Endothelial cell of umbilical vein (primary cell): ENCODE data around the gene OPTC. TPM values are rescaled to one million over a fixed set of nuclear protein-coding genes. Genes with fewer than 3 reads are reported as not detected.

Experiments
- BruUV-seq: library from RNA; stranded (reverse); fragments of 400-500 nt; replicated peaks from 2 replicates; lab custom pipeline; 2021; lab: Mats Ljungman, UMichigan
- CTCF ChIA-PET: fragments of 300-600, 350-600 bp; sonication (Branson Sonifier 250); formaldehyde crosslinking; loops from one replicate; lab custom pipeline; 2021; ENCODE audit warnings: antibody characterized with exemption, inconsistent platforms; lab: Charles Lee
- POLR2A ChIA-PET: fragments of 300-600, 350-600 bp; sonication (Branson Sonifier 250); formaldehyde crosslinking; loops from one replicate; lab custom pipeline; 2021; ENCODE audit warnings: antibody characterized with exemption, inconsistent platforms; lab: Charles Lee
- DNase-seq: peaks from one replicate; pipeline ENCODE4 v3.0.0-alpha.2; 2011; ENCODE audit warnings: low read depth, low spot score
- FAIRE-seq: peaks from 2 replicates; lab custom pipeline; 2011; peaks lifted over from hg19 to GRCh38; lab: Jason Lieb, UNC
- H2AFZ ChIP-seq: 2 replicates; pipeline ENCODE4 v1.6.0; 2012; ENCODE audit warnings: low read depth, low read length, control low read depth, inconsistent platforms
- H3K27ac ChIP-seq: 2 replicates; pipeline ENCODE4 v1.5.1; 2011; ENCODE audit warnings: low read depth, mild to moderate bottlenecking, control low read depth, low read length, moderate library complexity; ENCODE audit not compliant: insufficient read depth
- H3K27me3 ChIP-seq, 2 experiments: 2 replicates each; pipeline versions ENCODE4 v1.6.0 to v1.6.1; 2011; ENCODE audit warnings: low read length in 2 of 2, mixed read lengths in 1 of 2; ENCODE audit not compliant: control insufficient read depth in 2 of 2, insufficient read depth in 2 of 2
- H3K36me3 ChIP-seq, 2 experiments: 2 replicates in 1 of 2; 3 replicates in 1 of 2; pipeline ENCODE4 v1.5.1; 2011; ENCODE audit warnings: low read length in 2 of 2, mild to moderate bottlenecking in 1 of 2, moderate library complexity in 1 of 2; ENCODE audit not compliant: control insufficient read depth in 2 of 2, insufficient read depth in 2 of 2; ENCODE audit errors: extremely low read depth in 1 of 2
- H3K4me1 ChIP-seq: 3 replicates; pipeline ENCODE4 v1.5.1; 2011; ENCODE audit warnings: mild to moderate bottlenecking, low read length; ENCODE audit not compliant: control insufficient read depth, insufficient read depth; ENCODE audit errors: extremely low read depth
- H3K4me2 ChIP-seq: 2 replicates; pipeline ENCODE4 v1.6.1; 2011; ENCODE audit warnings: low read length, control low read depth, mixed read lengths; ENCODE audit not compliant: insufficient read depth
- H3K4me3 ChIP-seq, 3 experiments: fragments of 200-600 bp in 1 of 3; sonication (generic), shearing (Covaris generic) in 1 of 3; replicated peaks in 1 of 3; 2 replicates each; pipeline ENCODE4 v1.5.1; 2011 to 2016; ENCODE audit warnings: control low read depth in 3 of 3, low read length in 3 of 3, mild to moderate bottlenecking in 2 of 3, inconsistent platforms in 1 of 3, low read depth in 1 of 3, moderate library complexity in 1 of 3; ENCODE audit not compliant: insufficient read depth in 1 of 3
- H3K79me2 ChIP-seq: 2 replicates; pipeline ENCODE4 v1.6.0; 2012; ENCODE audit warnings: low read length, inconsistent platforms; ENCODE audit not compliant: control insufficient read depth, insufficient read depth
- H3K9ac ChIP-seq: replicated peaks from 2 replicates; pipeline ENCODE3; 2011; ENCODE audit warnings: low read length, control low read depth; ENCODE audit not compliant: insufficient read depth; ENCODE audit errors: extremely low read depth
- H3K9me1 ChIP-seq: replicated peaks from 3 replicates; pipeline ENCODE4 v1.6.0; 2011; ENCODE audit warnings: mild to moderate bottlenecking, low read length; ENCODE audit not compliant: control insufficient read depth, insufficient read depth; ENCODE audit errors: extremely low read depth
- H3K9me3 ChIP-seq: replicated peaks from 2 replicates; pipeline ENCODE4 v1.5.1; 2012; ENCODE audit warnings: low read length, inconsistent platforms; ENCODE audit not compliant: control insufficient read depth, insufficient read depth
- H4K20me1 ChIP-seq: replicated peaks from 2 replicates; pipeline ENCODE3; 2011; ENCODE audit warnings: mild to moderate bottlenecking, low read length; ENCODE audit not compliant: control insufficient read depth, insufficient read depth; ENCODE audit errors: extremely low read depth
- EZH2 ChIP-seq: IDR thresholded peaks from 2 replicates; pipeline ENCODE4 v1.6.1; 2012; ENCODE audit warnings: borderline replicate concordance, low read depth, mild to moderate bottlenecking, moderate library complexity, low read length, inconsistent platforms; ENCODE audit not compliant: severe bottlenecking
- FOS ChIP-seq: IDR thresholded peaks from 2 replicates; pipeline ENCODE4 v1.6.1; 2011; ENCODE audit warnings: mild to moderate bottlenecking, low read length, moderate library complexity, borderline replicate concordance; ENCODE audit not compliant: insufficient read depth
- GATA2 ChIP-seq: IDR thresholded peaks from 2 replicates; pipeline ENCODE4 v1.7.0; 2011; ENCODE audit warnings: low read depth, mild to moderate bottlenecking, moderate library complexity, mixed read lengths, low read length; ENCODE audit not compliant: insufficient read length, insufficient read depth
- JUN ChIP-seq: IDR thresholded peaks from 2 replicates; pipeline ENCODE4 v1.6.1; 2011; ENCODE audit warnings: borderline replicate concordance, low read depth; ENCODE audit not compliant: insufficient read length, insufficient read depth
- MYC ChIP-seq: IDR thresholded peaks from one replicate; pipeline ENCODE4 v1.6.1; 2011; ENCODE audit warnings: mild to moderate bottlenecking, low read depth, low read length
- POLR2A ChIP-seq: IDR thresholded peaks from 2 replicates; pipeline ENCODE4 v1.6.1; 2012; ENCODE audit warnings: low read depth, mild to moderate bottlenecking, control low read depth, low read length
- POLR2AphosphoS5 ChIP-seq: IDR thresholded peaks from 2 replicates; pipeline ENCODE4 v1.6.1; 2012; ENCODE audit warnings: low read depth, mild to moderate bottlenecking, control low read depth, low read length, moderate library complexity; ENCODE audit not compliant: insufficient read depth
- dilution Hi-C: fragments of 300-500 bp; cut with MboI; formaldehyde crosslinking; loops from one replicate; pipeline ENCODE4 v1.15.0; 2019; ENCODE audit warnings: low sequenced_read_pairs; ENCODE audit not compliant: extremely low pct_ligation_motif_present
- intact Hi-C: fragments of 100-400 bp; cut with micrococcal nuclease; formaldehyde crosslinking; loops from one replicate; pipeline ENCODE4 v1.10.0; 2022
- polyA plus RNA-seq, 4 experiments: library from polyadenylated mRNA; depleted of rRNA in 3 of 4; stranded (reverse) in 3 of 4; unstranded in 1 of 4; fragments of >200 nt; gene quantifications; 2 replicates each; pipeline versions ENCODE4 v1.2.1 to v1.2.3, GENCODE V29; 2011 to 2012; ENCODE audit warnings: missing spikeins in 1 of 4
- total RNA-seq: library from RNA; stranded (reverse); gene quantifications from 2 replicates; pipeline ENCODE4 v1.2.3, GENCODE V29; 2021
- TF ChIP-seq, protein P1 (sequence below), 2 donors: IDR thresholded peaks; 1 replicate in 1 of 2; 2 replicates in 1 of 2; pipeline ENCODE4 v1.5.1; 2011; ENCODE audit warnings: low read length in 2 of 2, mild to moderate bottlenecking in 2 of 2, moderate library complexity in 2 of 2, control low read depth in 1 of 2, inconsistent platforms in 1 of 2, low read depth in 1 of 2; ENCODE audit not compliant: insufficient read depth in 1 of 2; ENCODE audit errors: extremely low read depth in 1 of 2
- TF ChIP-seq, protein P2 (sequence below): IDR thresholded peaks from 2 replicates; pipeline ENCODE4 v1.6.1; 2011; ENCODE audit not compliant: insufficient read depth, insufficient read length

OPTC gene
- total and polyA plus RNA-seq, 2 donors (not counting 3 experiments of a cell fraction or from before 2014, with no cell fraction given), result not detected

DNA sequence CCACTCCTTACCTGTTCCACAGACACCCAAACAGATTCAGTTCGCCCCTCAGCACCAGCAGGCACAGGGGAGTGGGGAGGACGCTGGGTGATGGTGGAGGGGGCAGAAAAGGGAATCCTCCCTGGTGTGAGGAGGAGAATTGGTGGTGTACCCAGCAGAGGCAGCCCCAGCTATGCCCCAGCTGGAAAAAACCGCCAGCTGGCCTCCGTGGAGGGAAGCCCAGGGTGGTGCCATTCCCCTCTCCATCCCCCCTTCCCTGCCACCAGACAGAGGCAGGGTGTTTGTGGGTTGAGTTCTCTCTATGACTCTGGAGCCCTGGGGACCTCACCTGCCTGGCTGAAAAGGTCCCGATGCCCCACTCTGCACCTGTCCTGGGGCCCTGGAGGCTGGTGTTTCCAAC, 27.9 kb downstream of the OPTC start:
- Histone ChIP-seq H3K79me2 (no peaks in the 10 kb centered on the region), H3K9me1 (no peaks in the 10 kb centered on the region), H3K4me2 (no peak overlapping the region), H3K27me3 (no peaks in the 10 kb centered on the region), H3K9ac (no peak overlapping the region), H3K9me3 (no peaks in the 10 kb centered on the region), H3K27ac (no peak overlapping the region), H4K20me1 (no peaks in the 10 kb centered on the region), H3K36me3 (no peaks in the 10 kb centered on the region), H3K4me1 (peaks cover 7% of the 10 kb centered on the region), H3K4me3 (no peak overlapping the region), H2AFZ (no peak overlapping the region)
- no peak for TF ChIP-seq FOS
- no peak for TF ChIP-seq JUN
- no peak for TF ChIP-seq POLR2AphosphoS5
- ChIA-PET CTCF (interaction anchor here (0.6 to 1.3 kb wide), 3 partner anchors 9 to 34 kb away, joined by 3 to 4 read pairs (median 3); no protein-coding TSS in a partner anchor), POLR2A (no interaction called here)
- FAIRE-seq (no peak), DNase-seq (no peak)
- BruUV-seq, result no TSS peak
- intact Hi-C loops (no loop called here), dilution Hi-C loops (no loop called here)

DNA sequence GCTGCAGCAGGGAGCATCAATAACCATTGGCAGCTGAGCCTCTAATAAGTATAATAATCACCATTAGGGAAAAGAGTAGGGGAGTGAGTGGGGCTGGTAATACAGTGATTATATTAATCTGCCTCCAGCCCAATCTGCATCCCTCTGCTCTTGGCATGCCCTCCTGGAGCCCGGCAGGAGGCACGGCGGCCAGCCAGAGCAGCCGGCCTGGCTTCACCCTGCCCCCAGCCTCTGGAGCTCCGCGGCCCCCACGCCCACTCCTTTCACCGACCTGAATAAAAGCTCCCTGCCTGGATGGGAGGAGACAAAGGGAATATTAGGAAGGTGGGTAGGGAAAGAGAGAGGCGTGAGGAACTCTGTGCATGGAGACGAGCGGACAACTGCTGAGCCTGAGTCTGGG, 28.3 kb downstream of the OPTC start:
- H4K20me1 ChIP-seq, result no peaks in the 10 kb centered on the region
- no peaks in the 10 kb centered on the region for H3K27me3 ChIP-seq
- H3K79me2 ChIP-seq, result no peaks in the 10 kb centered on the region
- DNase-seq (no peak), FAIRE-seq (no peak)
- no peaks in the 10 kb centered on the region for H3K9me1 ChIP-seq
- H2AFZ ChIP-seq, result no peak overlapping the region
- intact Hi-C loops, result no loop called here
- ChIA-PET POLR2A (no interaction called here), CTCF (interaction anchor here (0.6 to 1.3 kb wide), 3 partner anchors 9 to 34 kb away, joined by 3 to 4 read pairs (median 3); no protein-coding TSS in a partner anchor)
- TF ChIP-seq FOS (no peak), GATA2 (no peak), POLR2AphosphoS5 (no peak), POLR2A (no peak), EZH2 (no peak), MYC (no peak), JUN (no peak)
- TF ChIP-seq, protein P1, sequence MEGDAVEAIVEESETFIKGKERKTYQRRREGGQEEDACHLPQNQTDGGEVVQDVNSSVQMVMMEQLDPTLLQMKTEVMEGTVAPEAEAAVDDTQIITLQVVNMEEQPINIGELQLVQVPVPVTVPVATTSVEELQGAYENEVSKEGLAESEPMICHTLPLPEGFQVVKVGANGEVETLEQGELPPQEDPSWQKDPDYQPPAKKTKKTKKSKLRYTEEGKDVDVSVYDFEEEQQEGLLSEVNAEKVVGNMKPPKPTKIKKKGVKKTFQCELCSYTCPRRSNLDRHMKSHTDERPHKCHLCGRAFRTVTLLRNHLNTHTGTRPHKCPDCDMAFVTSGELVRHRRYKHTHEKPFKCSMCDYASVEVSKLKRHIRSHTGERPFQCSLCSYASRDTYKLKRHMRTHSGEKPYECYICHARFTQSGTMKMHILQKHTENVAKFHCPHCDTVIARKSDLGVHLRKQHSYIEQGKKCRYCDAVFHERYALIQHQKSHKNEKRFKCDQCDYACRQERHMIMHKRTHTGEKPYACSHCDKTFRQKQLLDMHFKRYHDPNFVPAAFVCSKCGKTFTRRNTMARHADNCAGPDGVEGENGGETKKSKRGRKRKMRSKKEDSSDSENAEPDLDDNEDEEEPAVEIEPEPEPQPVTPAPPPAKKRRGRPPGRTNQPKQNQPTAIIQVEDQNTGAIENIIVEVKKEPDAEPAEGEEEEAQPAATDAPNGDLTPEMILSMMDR (IDR thresholded peaks at IDR 0.05; ENCODE audit: extremely low read depth in 1 of 2, insufficient read depth in 1 of 2, low read depth in 1 of 2, low read length in 2 of 2), result no peak
- TF ChIP-seq, protein P2, sequence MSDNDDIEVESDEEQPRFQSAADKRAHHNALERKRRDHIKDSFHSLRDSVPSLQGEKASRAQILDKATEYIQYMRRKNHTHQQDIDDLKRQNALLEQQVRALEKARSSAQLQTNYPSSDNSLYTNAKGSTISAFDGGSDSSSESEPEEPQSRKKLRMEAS, result no peak
- BruUV-seq, result no TSS peak
- no peak overlapping the region for H3K4me3 ChIP-seq
- no peaks in the 10 kb centered on the region for H3K36me3 ChIP-seq
- dilution Hi-C loops, result no loop called here
- no peak overlapping the region for H3K4me2 ChIP-seq
- H3K9ac ChIP-seq, result no peak overlapping the region
- H3K9me3 ChIP-seq, result no peaks in the 10 kb centered on the region
- no peak overlapping the region for H3K27ac ChIP-seq
- H3K4me1 ChIP-seq, result peaks cover 7% of the 10 kb centered on the region
